SK-N-SH (cell line): ENCODE data around the gene H2BK1. TPM values are rescaled to one million over a fixed set of nuclear protein-coding genes. Genes with fewer than 3 reads are reported as not detected.

Experiments used
- CTCF ChIA-PET: fragments of 300-600, 350-600 bp; formaldehyde crosslinking; extraction: SDS; loops from one replicate; lab custom pipeline; 2021; lab: Yijun Ruan, JAX
- POLR2A ChIA-PET: fragments of 350-600 bp; sonication (Branson Sonifier 250); formaldehyde crosslinking; extraction: SDS; loops from one replicate; lab custom pipeline; 2020; ENCODE audit warnings: antibody characterized with exemption, inconsistent platforms; lab: Yijun Ruan, JAX
- DNase-seq: peaks from one replicate; pipeline ENCODE4 v3.0.0; 2012
- H2AFZ ChIP-seq: fragments of 200-600 bp; sonication (generic); 2 replicates; pipeline ENCODE4 v1.8.1; 2016; ENCODE audit warnings: antibody characterized with exemption, mild to moderate bottlenecking, low read depth
- H3F3A ChIP-seq: fragments of 200-600 bp; sonication (generic); replicated peaks from 2 replicates; pipeline ENCODE3; 2016; ENCODE audit warnings: antibody characterized with exemption, mild to moderate bottlenecking; ENCODE audit not compliant: insufficient read depth
- H3K27ac ChIP-seq, 2 experiments: fragments of 200-500 bp in 1 of 2; fragments of 200-600 bp in 1 of 2; sonication (Bioruptor generic) in 1 of 2; sonication (generic), shearing (Covaris generic) in 1 of 2; 2 replicates each; pipeline versions ENCODE4 v1.5.1 to v1.6.1; 2014 to 2016; ENCODE audit warnings: low read depth in 2 of 2, inconsistent platforms in 1 of 2, low read length in 1 of 2, mild to moderate bottlenecking in 1 of 2, mixed read lengths in 1 of 2
- H3K27me3 ChIP-seq: fragments of 200-600 bp; sonication (generic), shearing (Covaris generic); 2 replicates; pipeline ENCODE4 v1.6.1; 2016; ENCODE audit warnings: mixed run types; ENCODE audit not compliant: insufficient read depth
- H3K36me3 ChIP-seq, 2 experiments: fragments of 200-500 bp in 1 of 2; fragments of 200-600 bp in 1 of 2; sonication (Bioruptor generic) in 1 of 2; sonication (generic) in 1 of 2; replicated peaks in 1 of 2; 2 replicates each; pipeline versions ENCODE3 to v1.5.1; 2014 to 2016; ENCODE audit warnings: low read length in 1 of 2, mild to moderate bottlenecking in 1 of 2; ENCODE audit not compliant: insufficient read depth in 2 of 2, control insufficient read depth in 1 of 2
- H3K4me1 ChIP-seq, 2 experiments: fragments of 200-500 bp in 1 of 2; fragments of 200-600 bp in 1 of 2; sonication (Bioruptor generic) in 1 of 2; sonication (generic), shearing (Covaris generic) in 1 of 2; 2 replicates each; pipeline versions ENCODE4 v1.5.1 to v1.6.1; 2014 to 2016; ENCODE audit warnings: low read depth in 1 of 2, low read length in 1 of 2, mixed run types in 1 of 2; ENCODE audit not compliant: insufficient read depth in 2 of 2, control insufficient read depth in 1 of 2
- H3K4me2 ChIP-seq: fragments of 200-600 bp; sonication (generic), shearing (Covaris generic); 2 replicates; pipeline ENCODE4 v1.6.1; 2017; ENCODE audit warnings: mixed run types
- H3K4me3 ChIP-seq, 2 experiments: fragments of 200-500 bp in 1 of 2; fragments of 200-600 bp in 1 of 2; sonication (Bioruptor generic) in 1 of 2; sonication (generic), shearing (Covaris generic) in 1 of 2; 2 replicates each; pipeline versions ENCODE4 v1.5.1 to v1.8.1; 2014 to 2016; ENCODE audit warnings: low read depth in 2 of 2, inconsistent platforms in 1 of 2, low read length in 1 of 2, mild to moderate bottlenecking in 1 of 2, mixed read lengths in 1 of 2, moderate library complexity in 1 of 2
- H3K79me2 ChIP-seq: fragments of 200-600 bp; sonication (generic); 2 replicates; pipeline ENCODE4 v1.8.1; 2017; ENCODE audit warnings: mild to moderate bottlenecking; ENCODE audit not compliant: insufficient read depth
- H3K9ac ChIP-seq: fragments of 200-600 bp; sonication (generic); 2 replicates; pipeline ENCODE4 v1.6.1; 2017; ENCODE audit warnings: mixed run types
- H3K9me2 ChIP-seq: fragments of 200-600 bp; sonication (generic); 2 replicates; pipeline ENCODE4 v1.6.1; 2017; ENCODE audit warnings: mixed run types
- H3K9me3 ChIP-seq: fragments of 200-600 bp; sonication (generic); 2 replicates; pipeline ENCODE4 v1.6.1; 2017; ENCODE audit warnings: mixed run types, mild to moderate bottlenecking, moderate library complexity
- H4K20me1 ChIP-seq: fragments of 200-600 bp; sonication (generic); 2 replicates; pipeline ENCODE4 v1.6.1; 2017; ENCODE audit warnings: mild to moderate bottlenecking, mixed run types; ENCODE audit not compliant: insufficient read depth
- CHD2 ChIP-seq: fragments of 150-350 bp; IDR thresholded peaks from 2 replicates; pipeline ENCODE4 v1.6.1; 2018; ENCODE audit warnings: low read length; ENCODE audit not compliant: partially characterized antibody
- ELF1 ChIP-seq: IDR thresholded peaks from 2 replicates; pipeline ENCODE4 v1.4.0; 2012
- EP300 ChIP-seq, 2 experiments: IDR thresholded peaks; 2 replicates each; pipeline versions ENCODE4 v1.4.0 to v1.6.1; 2012; ENCODE audit warnings: borderline replicate concordance in 1 of 2, low read depth in 1 of 2, low read length in 1 of 2
- FOXJ3 ChIP-seq: sonication (generic); formaldehyde crosslinking; IDR thresholded peaks from 2 replicates; pipeline ENCODE4 v1.5.1; 2020; ENCODE audit warnings: mild to moderate bottlenecking, missing genetic modification reagents
- GABPA ChIP-seq: IDR thresholded peaks from 2 replicates; pipeline ENCODE4 v1.4.0; 2012; ENCODE audit warnings: low read depth, mild to moderate bottlenecking
- GATA2 ChIP-seq: sonication (generic); formaldehyde crosslinking; IDR thresholded peaks from 2 replicates; pipeline ENCODE4 v1.5.0; 2020; ENCODE audit warnings: mild to moderate bottlenecking, missing genetic modification reagents
- MAX ChIP-seq: IDR thresholded peaks from 2 replicates; pipeline ENCODE4 v1.4.0; 2012; ENCODE audit warnings: low read depth
- MEF2A ChIP-seq: IDR thresholded peaks from 2 replicates; pipeline ENCODE4 v1.4.0; 2012; ENCODE audit warnings: low read depth, borderline replicate concordance
- MXI1 ChIP-seq: IDR thresholded peaks from 2 replicates; pipeline ENCODE4 v1.6.1; 2012; ENCODE audit warnings: mild to moderate bottlenecking, low read depth, low read length, improper control_type of control experiment
- NFIC ChIP-seq: IDR thresholded peaks from 2 replicates; pipeline ENCODE4 v1.4.0; 2012; ENCODE audit warnings: borderline replicate concordance
- NRF1 ChIP-seq: IDR thresholded peaks from 2 replicates; pipeline ENCODE4 v1.6.1; 2012; ENCODE audit warnings: low read depth, mild to moderate bottlenecking, low read length
- PBX3 ChIP-seq: IDR thresholded peaks from 2 replicates; pipeline ENCODE4; 2012
- POLR2AphosphoS5 ChIP-seq: IDR thresholded peaks from 2 replicates; pipeline ENCODE4 v1.6.1; 2012; ENCODE audit warnings: low read depth, low read length
- RAD21 ChIP-seq: IDR thresholded peaks from 2 replicates; pipeline ENCODE4 v1.6.1; 2012; ENCODE audit warnings: mild to moderate bottlenecking, low read length
- RCOR1 ChIP-seq: fragments of 150-350 bp; IDR thresholded peaks from 2 replicates; pipeline ENCODE4 v1.6.1; 2017; ENCODE audit warnings: antibody characterized with exemption, low read length
- RXRA ChIP-seq: IDR thresholded peaks from 2 replicates; pipeline ENCODE4 v1.4.0; 2012; ENCODE audit warnings: low read depth, mild to moderate bottlenecking, borderline replicate concordance
- SMC3 ChIP-seq: IDR thresholded peaks from 2 replicates; pipeline ENCODE4 v1.6.1; 2012; ENCODE audit warnings: low read depth, low read length, improper control_type of control experiment
- TAF1 ChIP-seq: IDR thresholded peaks from 2 replicates; pipeline ENCODE4 v1.6.1; 2012; ENCODE audit warnings: low read depth, mild to moderate bottlenecking, low read length, moderate library complexity, borderline replicate concordance
- TCF12 ChIP-seq: IDR thresholded peaks from 2 replicates; pipeline ENCODE4 v1.4.0; 2012
- TEAD4 ChIP-seq: IDR thresholded peaks from 2 replicates; pipeline ENCODE4 v1.4.0; 2012; ENCODE audit warnings: mild to moderate bottlenecking, borderline replicate concordance; ENCODE audit not compliant: insufficient read depth
- YY1 ChIP-seq: IDR thresholded peaks from 2 replicates; pipeline ENCODE4 v1.4.0; 2012; ENCODE audit warnings: low read depth, mild to moderate bottlenecking
- ZBTB33 ChIP-seq: IDR thresholded peaks from 2 replicates; pipeline ENCODE4 v1.4.0; 2012; ENCODE audit warnings: low read depth, borderline replicate concordance
- WGBS: methylation state at CpG from one replicate; pipeline ENCODE4 v1.1.6; 2017; ENCODE audit warnings: low lambda C conversion rate; 5-methylcytosine and 5-hydroxymethylcytosine counted together
- polyA plus RNA-seq, 3 experiments: library from polyadenylated mRNA; depleted of rRNA; stranded (reverse); fragments of >200 nt; gene quantifications; 2 replicates each; pipeline ENCODE4 v1.2.3, GENCODE V29; 2012

The H2BK1 gene
- polyA plus RNA-seq, 1 of the 3 experiments (the other 2 are of a cell fraction), result not detected

GRCh38 chr7:151208253-151208862, 1.9 kb downstream of the H2BK1 start (continued):
- TF ChIP-seq TAF1 (no peak), ZBTB33 (no peak)

GRCh38 chr7:151207804-151208203, 2.5 kb downstream of the H2BK1 start:
- H3K9me3 ChIP-seq, result no peaks in the 10 kb centered on the region
- TF ChIP-seq GABPA, result no peak
- TF ChIP-seq FOXJ3 (CRISPR knock-in tag), result no peak
- no peak for TF ChIP-seq ELF1
- TF ChIP-seq SMC3, result no peak
- TF ChIP-seq MEF2A, result no peak
- TF ChIP-seq RAD21, result no peak
- TF ChIP-seq RXRA, result no peak
- no peak for TF ChIP-seq EP300 (IDR thresholded peaks at IDR 0.05; ENCODE audit: borderline replicate concordance in 1 of 2, low read depth in 1 of 2, low read length in 1 of 2)
- TF ChIP-seq YY1, result no peak
- no peak for TF ChIP-seq PBX3
- TF ChIP-seq TEAD4, result no peak
- WGBS, result 61% methylated on average over 12 of the region's 12 CpGs
- no peaks in the 10 kb centered on the region for H3K4me1 ChIP-seq
- 0 out of 2 replicates have a peak, but pooled peaks cover 9% of the 10 kb centered on the region for H4K20me1 ChIP-seq
- no peak overlapping the region for H3K9ac ChIP-seq
- H3K4me3 ChIP-seq, result no peak overlapping the region
- no peaks in the 10 kb centered on the region for H3K79me2 ChIP-seq
- H3K27me3 ChIP-seq, result peaks cover 39% of the 10 kb centered on the region
- H3K36me3 ChIP-seq, result peaks cover 0 to 3% of the 10 kb centered on the region in 2 experiments
- H3K4me2 ChIP-seq, result no peak overlapping the region
- ChIA-PET POLR2A (no interaction called here), CTCF (interaction anchor here (0.9 to 1.0 kb wide), 3 partner anchors 37 to 96 kb away, joined by 3 to 4 read pairs (median 3); no protein-coding TSS in a partner anchor)
- no peak for DNase-seq
- H3K27ac ChIP-seq, result no peak overlapping the region
- H2AFZ ChIP-seq, result no peak overlapping the region
- H3F3A ChIP-seq, result no peaks in the 10 kb centered on the region
- no peaks in the 10 kb centered on the region for H3K9me2 ChIP-seq

GRCh38 chr7:151207315-151207714, 3.0 kb downstream of the H2BK1 start:
- WGBS, result 84% methylated on average over 9 of the region's 9 CpGs
- Histone ChIP-seq H3K9me2 (no peaks in the 10 kb centered on the region), H3K9me3 (no peaks in the 10 kb centered on the region), H4K20me1 (0 out of 2 replicates have a peak, but pooled peaks cover 9% of the 10 kb centered on the region), H3K9ac (no peak overlapping the region), H3K36me3 (peaks cover 0 to 3% of the 10 kb centered on the region in 2 experiments), H3K4me2 (no peak overlapping the region), H3K4me1 (no peaks in the 10 kb centered on the region), H2AFZ (no peak overlapping the region), H3K27me3 (peaks cover 44% of the 10 kb centered on the region), H3K27ac (no peak overlapping the region), H3K4me3 (no peak overlapping the region), H3K79me2 (no peaks in the 10 kb centered on the region), H3F3A (no peaks in the 10 kb centered on the region)
- ChIA-PET POLR2A (no interaction called here), CTCF (interaction anchor here (0.8 to 1.0 kb wide), 4 partner anchors 37 to 96 kb away, joined by 3 to 4 read pairs (median 3); no protein-coding TSS in a partner anchor)
- no peak for DNase-seq
- TF ChIP-seq TCF12 (no peak), CHD2 (no peak), RXRA (no peak), MXI1 (no peak), POLR2AphosphoS5 (no peak), RCOR1 (no peak), NRF1 (no peak), GATA2 (CRISPR knock-in tag) (no peak), MAX (no peak), FOXJ3 (CRISPR knock-in tag) (no peak), ELF1 (no peak), ZBTB33 (no peak), GABPA (no peak), NFIC (no peak), EP300 (IDR thresholded peaks at IDR 0.05; ENCODE audit: borderline replicate concordance in 1 of 2, low read depth in 1 of 2, low read length in 1 of 2) (no peak)
